SK-N-SH treated with all-trans-retinoic acid at 6 μM for 48 hours (cell line): ENCODE results near the gene TTC23L.

Experiments used
- ESRRG ChIP-seq: fragments of 250-450 bp; sonication (Bioruptor Pico); IDR thresholded peaks from 2 replicates; pipeline ENCODE4 v1.6.1; 2021; ENCODE audit warnings: mild to moderate bottlenecking
- ISL1 ChIP-seq: fragments of 250-450 bp; sonication (Bioruptor Pico); IDR thresholded peaks from 2 replicates; pipeline ENCODE4 v2.1.2; 2022; ENCODE audit warnings: mild to moderate bottlenecking, moderate library complexity
- OSR1 ChIP-seq: fragments of 250-450 bp; sonication (Bioruptor Pico); IDR thresholded peaks from 2 replicates; pipeline ENCODE4 v1.8.0; 2022; ENCODE audit warnings: moderate library complexity, mild to moderate bottlenecking, inconsistent platforms
- PATZ1 ChIP-seq: fragments of 250-450 bp; sonication (Bioruptor Pico); IDR thresholded peaks from 2 replicates; pipeline ENCODE4 v1.8.0; 2020; ENCODE audit warnings: mild to moderate bottlenecking, moderate library complexity, borderline replicate concordance
- PPARA ChIP-seq: fragments of 250-450 bp; sonication (Bioruptor Pico); IDR thresholded peaks from 2 replicates; pipeline ENCODE4 v1.5.0; 2020; ENCODE audit warnings: mild to moderate bottlenecking, borderline replicate concordance
- ZFP3 ChIP-seq: fragments of 250-450 bp; sonication (Bioruptor Pico); IDR thresholded peaks from 2 replicates; pipeline ENCODE4 v1.5.0; 2020; ENCODE audit warnings: mild to moderate bottlenecking, moderate library complexity
- ZNF565 ChIP-seq: fragments of 450-650 bp; formaldehyde crosslinking; conservative IDR thresholded peaks from 2 replicates; pipeline ENCODE4 v1.5.0; 2020; ENCODE audit warnings: low read depth, mild to moderate bottlenecking, moderate library complexity

GRCh38 chr5:34822956-34823715 lies 15.8 kb upstream of the TTC23L start:
- no peak for TF ChIP-seq ZFP3
- TF ChIP-seq PPARA (CRISPR knock-in tag): no peak
- TF ChIP-seq PATZ1 (CRISPR knock-in tag): no peak
- no peak for TF ChIP-seq ZNF565 (CRISPR knock-in tag)
- no peak for TF ChIP-seq ESRRG (CRISPR knock-in tag)
- TF ChIP-seq ISL1 (CRISPR knock-in tag): no peak
- no peak for TF ChIP-seq OSR1 (CRISPR knock-in tag)
